Muscle layer of duodenum (tissue), 2 donors: Measurements from ENCODE around the gene INO80B.

Source experiments
- H3K27ac ChIP-seq: one replicate; pipeline ENCODE4 v1.7.0; 2013; ENCODE audit warnings: mild to moderate bottlenecking, low read length
- H3K27me3 ChIP-seq: one replicate; pipeline ENCODE4 v1.7.0; 2013; ENCODE audit warnings: low read depth, mild to moderate bottlenecking, control low read depth, low read length
- H3K36me3 ChIP-seq, 2 donors: one replicate each; pipeline ENCODE4 v1.7.0; 2013; ENCODE audit warnings: low read length in 2 of 2, control low read depth in 1 of 2, mild to moderate bottlenecking in 1 of 2; ENCODE audit not compliant: insufficient read depth in 2 of 2, control insufficient read depth in 1 of 2
- H3K4me1 ChIP-seq, 2 donors: one replicate each; pipeline ENCODE4 v1.7.0; 2013; ENCODE audit warnings: low read length in 2 of 2, mild to moderate bottlenecking in 2 of 2, control low read depth in 1 of 2, moderate library complexity in 1 of 2; ENCODE audit not compliant: insufficient read depth in 2 of 2, control insufficient read depth in 1 of 2
- H3K4me3 ChIP-seq, 2 donors: one replicate each; pipeline ENCODE4 v1.7.0; 2013; ENCODE audit warnings: low read length in 2 of 2, low read depth in 1 of 2, mild to moderate bottlenecking in 1 of 2
- H3K9me3 ChIP-seq, 2 donors: one replicate each; pipeline ENCODE4 v1.7.0; 2013; ENCODE audit warnings: low read length in 2 of 2, control low read depth in 1 of 2, mild to moderate bottlenecking in 1 of 2; ENCODE audit not compliant: control insufficient read depth in 1 of 2
- donor health status: healthy.

INO80B gene

DNA sequence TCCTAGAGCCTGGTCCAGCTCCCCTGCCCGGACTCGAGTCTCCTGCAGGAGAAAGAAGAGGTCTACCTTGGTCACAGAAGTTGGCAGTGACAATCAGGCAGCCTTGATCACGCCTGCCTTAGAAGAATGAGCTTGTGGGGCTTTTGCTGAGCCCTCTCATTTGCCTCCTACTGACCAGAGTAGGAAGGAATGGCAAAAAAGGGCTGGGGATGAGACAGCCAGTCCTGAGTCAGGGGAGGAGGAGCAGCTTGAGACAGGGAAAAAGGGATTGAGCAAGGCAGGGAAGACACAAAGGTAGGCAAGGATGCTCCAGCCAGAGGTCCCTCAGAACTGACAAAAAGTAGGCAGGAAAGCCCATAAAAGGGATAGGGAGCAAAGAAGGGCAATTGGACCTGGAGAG lies 27.3 kb upstream of the INO80B start:
- Histone ChIP-seq H3K4me3 (no peak overlapping the region), H3K36me3 (peaks cover 31 to 68% of the 10 kb centered on the region in 2 donors), H3K27me3 (no peaks in the 10 kb centered on the region), H3K4me1 (no peaks in the 10 kb centered on the region), H3K9me3 (no peaks in the 10 kb centered on the region), H3K27ac (no peak overlapping the region)

DNA sequence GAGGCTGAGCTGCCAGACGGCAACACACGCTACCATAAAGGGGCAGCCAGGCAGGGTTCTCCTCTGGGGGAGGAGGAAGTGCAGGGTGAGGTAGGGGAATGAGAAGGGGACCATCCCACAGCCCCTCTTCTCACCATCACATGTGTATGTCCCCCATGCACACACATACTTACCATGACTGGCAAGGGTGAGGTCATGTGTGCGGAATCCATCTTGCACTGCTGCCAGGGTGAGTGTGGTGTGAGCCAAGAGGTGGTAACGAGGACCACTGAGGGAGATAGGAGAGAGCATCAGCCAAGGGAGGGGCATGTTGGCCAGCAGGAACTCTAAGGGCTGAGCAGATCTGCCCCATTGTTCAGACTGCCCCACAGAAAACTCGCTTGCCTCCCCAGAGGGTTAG lies 26.2 kb upstream of the INO80B start:
- Histone ChIP-seq H3K27ac (no peak overlapping the region), H3K36me3 (peaks cover 31 to 70% of the 10 kb centered on the region in 2 donors)

DNA sequence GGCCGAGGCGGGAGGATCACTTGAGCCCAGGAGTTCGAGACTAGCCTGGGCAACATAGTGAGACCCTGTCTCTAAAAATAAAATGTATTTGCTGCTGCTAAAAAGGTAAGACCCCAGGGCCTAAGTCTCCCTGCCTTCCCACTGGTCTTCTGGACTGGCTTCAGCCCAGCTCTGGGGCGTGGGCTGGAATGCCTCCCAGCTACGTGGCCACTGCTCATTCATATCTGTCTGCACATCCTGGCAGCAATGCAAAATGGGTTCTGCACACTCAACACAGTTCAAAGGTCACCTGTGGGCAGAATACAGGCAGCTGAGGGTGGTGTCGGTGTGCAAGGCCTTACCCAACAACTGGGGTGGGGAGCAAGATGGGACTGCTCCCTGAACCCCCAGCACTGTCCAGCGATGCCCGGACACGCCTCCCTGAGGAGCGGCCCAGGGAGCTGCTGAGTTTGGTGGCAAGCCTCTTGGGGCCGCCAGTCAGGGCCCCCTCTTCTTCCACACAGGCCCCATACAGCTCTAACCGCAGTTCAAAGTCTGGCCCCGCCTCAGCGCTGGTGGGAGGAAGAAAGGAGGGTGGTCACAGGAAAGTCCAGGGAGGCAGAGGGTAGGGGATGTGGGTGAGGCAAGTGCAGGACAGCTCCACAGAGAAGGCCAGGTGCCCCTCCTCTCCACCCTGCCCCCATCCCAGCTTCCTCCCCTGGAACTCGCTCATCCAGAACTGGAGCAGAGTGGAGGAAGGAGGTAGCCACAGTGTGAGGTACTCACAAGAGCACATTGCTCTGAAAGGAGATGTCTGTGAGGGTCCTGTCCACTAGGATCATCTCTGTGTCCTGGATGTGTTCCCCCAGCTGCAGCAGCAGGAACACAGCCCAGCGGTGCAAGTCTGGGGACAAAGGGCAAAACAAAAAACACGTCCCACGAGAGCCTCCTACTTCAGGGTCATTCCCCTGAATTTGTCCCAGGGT lies 25.1 kb upstream of the INO80B start:
- no peak overlapping the region for H3K27ac ChIP-seq
- no peaks in the 10 kb centered on the region for H3K27me3 ChIP-seq
- no peaks in the 10 kb centered on the region for H3K9me3 ChIP-seq
- peaks cover 31 to 70% of the 10 kb centered on the region in 2 donors for H3K36me3 ChIP-seq
- H3K4me3 ChIP-seq = no peak overlapping the region
- no peaks in the 10 kb centered on the region for H3K4me1 ChIP-seq

More for the DNA sequence above, 26.2 kb upstream of the INO80B start:
- Histone ChIP-seq H3K4me1 (no peaks in the 10 kb centered on the region), H3K4me3 (no peak overlapping the region), H3K27me3 (no peaks in the 10 kb centered on the region), H3K9me3 (no peaks in the 10 kb centered on the region)

DNA sequence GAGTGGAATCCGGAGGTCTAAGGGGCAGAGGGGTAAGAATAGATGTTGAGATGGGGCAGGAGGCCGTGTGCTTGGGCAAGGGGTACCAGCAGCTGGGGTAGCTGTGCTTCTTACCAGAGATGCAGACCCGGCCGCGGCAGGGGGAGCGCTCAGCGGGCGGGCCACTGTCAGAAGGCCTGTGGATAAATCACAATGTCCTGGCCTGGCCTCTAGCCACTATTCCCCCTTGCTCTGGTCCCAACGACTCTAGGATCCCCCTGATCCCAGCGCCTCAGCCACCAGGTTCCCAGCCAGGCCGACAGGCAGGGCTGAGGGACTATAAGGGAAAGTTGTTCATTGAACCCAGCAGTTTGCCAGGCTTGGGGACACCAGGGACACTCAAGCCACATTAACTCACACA lies 24.4 kb upstream of the INO80B start:
- no peaks in the 10 kb centered on the region for H3K9me3 ChIP-seq
- no peaks in the 10 kb centered on the region for H3K4me1 ChIP-seq
- H3K27ac ChIP-seq = no peak overlapping the region
- H3K36me3 ChIP-seq = peaks cover 31 to 70% of the 10 kb centered on the region in 2 donors
- H3K27me3 ChIP-seq = no peaks in the 10 kb centered on the region
- no peak overlapping the region for H3K4me3 ChIP-seq

DNA sequence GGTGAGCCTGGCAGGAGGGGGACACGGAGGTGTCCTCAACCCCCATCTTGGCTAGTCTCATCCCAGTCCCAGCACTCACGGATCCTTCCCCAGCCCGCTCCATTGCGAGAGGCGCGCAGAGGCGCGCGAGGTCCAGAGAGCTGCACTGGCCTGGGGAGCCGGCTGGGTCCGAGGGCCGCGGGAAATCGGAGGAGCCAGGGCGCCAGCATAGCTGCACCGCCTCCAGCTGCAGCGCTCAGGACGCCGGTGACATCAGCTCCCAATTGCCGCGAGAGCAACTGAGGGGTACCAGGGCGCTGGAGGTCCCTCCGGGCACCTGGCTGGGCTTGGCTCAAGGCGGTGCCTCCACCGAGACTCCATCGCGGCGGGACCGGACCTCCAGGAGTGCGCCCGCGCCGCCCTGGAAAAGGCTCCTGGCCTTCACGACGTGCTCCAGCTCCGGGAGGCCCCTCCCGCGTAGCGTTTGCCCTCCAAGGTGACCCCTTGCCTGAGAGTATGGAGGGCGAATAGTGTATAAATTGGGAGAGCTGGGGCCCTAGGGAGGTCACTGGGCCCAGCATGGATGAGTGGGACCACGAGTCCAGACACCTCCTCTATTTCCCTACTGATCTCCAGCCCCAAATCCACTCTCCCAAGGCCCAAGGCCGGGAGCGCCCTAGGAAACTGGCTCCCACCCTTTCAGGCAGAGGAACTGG lies 18.6 kb upstream of the INO80B start:
- Histone ChIP-seq H3K4me3 (peak overlapping the region in 1 of 2 donors; percentile 11), H3K27ac (no peak overlapping the region), H3K36me3 (peaks cover 0 to 14% of the 10 kb centered on the region in 2 donors), H3K9me3 (no peaks in the 10 kb centered on the region), H3K27me3 (no peaks in the 10 kb centered on the region), H3K4me1 (peaks cover 11 to 44% of the 10 kb centered on the region in 2 donors)

DNA sequence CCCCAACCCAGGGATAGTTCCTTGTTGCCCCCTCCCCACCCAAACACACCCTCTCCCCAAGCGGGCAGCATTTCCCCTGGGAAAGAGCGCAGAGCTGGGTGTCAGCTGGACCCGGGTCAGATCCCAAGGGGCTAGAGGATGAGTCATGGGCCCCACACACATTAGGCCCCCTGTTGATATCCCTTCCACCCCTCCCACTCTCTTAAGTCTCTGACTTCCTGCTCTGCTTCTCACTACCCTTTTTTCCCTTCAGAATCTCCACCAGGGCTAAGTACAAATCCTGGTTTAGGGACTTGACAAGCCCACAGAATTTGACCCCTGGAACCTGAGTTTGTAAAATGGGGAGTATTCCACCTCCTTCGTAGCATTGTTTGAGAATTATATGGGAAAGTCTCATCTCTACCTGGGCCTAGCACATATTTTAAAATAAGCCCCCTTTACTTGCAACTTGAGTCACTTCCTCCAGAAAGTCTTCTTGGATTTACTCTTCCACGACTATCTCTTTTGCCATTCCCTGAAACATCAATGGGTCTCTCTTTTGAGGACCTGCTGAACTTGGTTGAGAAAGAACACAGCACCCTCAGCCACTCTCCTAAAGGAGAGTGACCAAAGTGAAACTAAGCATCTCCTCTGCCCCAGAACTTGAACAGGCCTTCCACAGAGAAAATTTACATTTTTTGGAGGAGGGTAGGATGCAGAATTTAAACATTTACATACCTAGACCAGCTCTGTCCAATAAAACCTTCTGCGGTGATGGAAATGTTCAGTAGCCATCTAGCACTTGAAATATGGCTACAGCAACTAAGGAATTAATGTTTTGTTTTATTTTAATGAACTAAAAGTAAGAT lies 17.8 kb upstream of the INO80B start:
- H3K4me1 ChIP-seq = peaks cover 11 to 46% of the 10 kb centered on the region in 2 donors
- H3K4me3 ChIP-seq = peak overlapping the region in 1 of 2 donors; percentile 11
- peaks cover 2% of the 10 kb centered on the region for H3K27me3 ChIP-seq
- no peak overlapping the region for H3K27ac ChIP-seq
- H3K36me3 ChIP-seq = peaks cover 0 to 6% of the 10 kb centered on the region in 2 donors
- H3K9me3 ChIP-seq = no peaks in the 10 kb centered on the region

DNA sequence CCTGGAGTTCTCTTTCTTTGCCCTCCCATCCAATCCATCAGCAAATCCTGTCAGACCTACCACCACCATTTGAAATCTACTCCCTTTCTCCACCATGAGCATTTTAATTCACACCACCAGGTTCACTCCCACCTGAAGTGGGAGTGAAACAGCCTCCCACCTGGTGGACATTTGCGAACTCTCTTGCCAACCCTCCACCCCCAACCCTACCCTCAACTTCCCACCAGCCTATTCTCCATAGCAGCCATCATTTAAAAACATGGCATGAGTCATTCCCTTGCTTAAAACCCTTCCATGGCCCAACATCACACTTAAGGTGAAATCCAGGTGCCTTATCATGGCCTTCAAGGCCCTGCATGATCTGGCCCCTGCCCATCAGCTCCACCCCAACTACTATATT lies 16.6 kb upstream of the INO80B start:
- Histone ChIP-seq H3K4me1 (peaks cover 11 to 46% of the 10 kb centered on the region in 2 donors), H3K4me3 (peak overlapping the region; percentile 69 to 70), H3K27ac (no peak overlapping the region), H3K9me3 (no peaks in the 10 kb centered on the region), H3K27me3 (peaks cover 7% of the 10 kb centered on the region), H3K36me3 (no peaks in the 10 kb centered on the region)

DNA sequence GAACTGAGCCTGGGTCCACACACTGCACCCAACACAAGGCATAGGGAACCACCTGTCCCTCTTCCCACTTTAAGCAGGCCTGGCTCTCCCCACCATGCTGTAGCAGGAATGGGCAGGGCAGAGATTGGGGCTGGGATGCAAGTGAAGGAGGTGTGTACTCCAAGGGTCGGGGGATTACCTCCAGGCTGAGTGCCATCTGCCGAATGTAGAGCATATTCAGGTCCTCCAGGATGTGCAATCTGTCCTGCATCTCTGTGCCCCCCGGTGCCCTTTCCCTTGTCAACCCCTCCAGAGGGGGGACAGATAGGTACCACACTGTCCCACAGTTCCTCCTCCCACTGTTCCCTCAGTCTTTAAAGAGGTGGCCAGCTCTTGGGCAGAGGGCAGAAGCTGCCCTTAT lies 15.5 kb upstream of the INO80B start:
- no peaks in the 10 kb centered on the region for H3K36me3 ChIP-seq
- peaks cover 11 to 46% of the 10 kb centered on the region in 2 donors for H3K4me1 ChIP-seq
- no peaks in the 10 kb centered on the region for H3K9me3 ChIP-seq
- peak overlapping the region; percentile 69 to 70 for H3K4me3 ChIP-seq
- peak overlapping the region; percentile 72 for H3K27ac ChIP-seq
- H3K27me3 ChIP-seq = peaks cover 7% of the 10 kb centered on the region

DNA sequence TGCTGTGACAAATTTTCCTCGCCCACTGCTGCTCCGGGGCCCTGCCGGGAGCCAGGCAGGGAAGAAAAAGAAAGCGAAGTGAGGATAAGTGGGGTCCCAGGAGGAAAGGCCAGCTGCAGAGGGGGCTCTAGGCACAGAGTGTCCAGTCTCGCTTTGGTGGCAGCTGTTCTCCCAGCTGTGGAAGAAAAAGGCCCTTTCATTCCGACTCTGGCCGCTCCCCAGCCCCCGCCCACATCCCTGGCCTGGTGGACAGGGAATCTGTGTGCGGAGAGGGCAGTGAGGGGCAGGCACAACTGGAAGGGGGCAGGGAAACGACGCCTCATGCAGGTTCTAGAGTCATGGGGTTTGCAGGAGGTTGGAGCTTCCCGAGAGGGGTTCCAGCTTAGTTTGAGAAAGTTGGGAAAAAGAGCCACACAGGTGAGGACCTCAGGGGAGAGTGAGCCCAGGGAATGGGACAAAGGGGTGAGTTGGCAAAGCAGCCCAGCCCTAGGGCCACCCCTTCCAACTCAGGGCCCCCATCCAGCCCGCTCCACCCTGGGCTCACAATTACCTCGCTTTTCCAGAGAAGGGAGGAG lies 15.0 kb upstream of the INO80B start:
- H3K36me3 ChIP-seq = no peaks in the 10 kb centered on the region
- no peaks in the 10 kb centered on the region for H3K9me3 ChIP-seq
- peaks cover 11 to 46% of the 10 kb centered on the region in 2 donors for H3K4me1 ChIP-seq
- peak overlapping the region; percentile 69 to 70 for H3K4me3 ChIP-seq
- H3K27ac ChIP-seq = peak overlapping the region; percentile 72
- H3K27me3 ChIP-seq = peaks cover 7% of the 10 kb centered on the region

DNA sequence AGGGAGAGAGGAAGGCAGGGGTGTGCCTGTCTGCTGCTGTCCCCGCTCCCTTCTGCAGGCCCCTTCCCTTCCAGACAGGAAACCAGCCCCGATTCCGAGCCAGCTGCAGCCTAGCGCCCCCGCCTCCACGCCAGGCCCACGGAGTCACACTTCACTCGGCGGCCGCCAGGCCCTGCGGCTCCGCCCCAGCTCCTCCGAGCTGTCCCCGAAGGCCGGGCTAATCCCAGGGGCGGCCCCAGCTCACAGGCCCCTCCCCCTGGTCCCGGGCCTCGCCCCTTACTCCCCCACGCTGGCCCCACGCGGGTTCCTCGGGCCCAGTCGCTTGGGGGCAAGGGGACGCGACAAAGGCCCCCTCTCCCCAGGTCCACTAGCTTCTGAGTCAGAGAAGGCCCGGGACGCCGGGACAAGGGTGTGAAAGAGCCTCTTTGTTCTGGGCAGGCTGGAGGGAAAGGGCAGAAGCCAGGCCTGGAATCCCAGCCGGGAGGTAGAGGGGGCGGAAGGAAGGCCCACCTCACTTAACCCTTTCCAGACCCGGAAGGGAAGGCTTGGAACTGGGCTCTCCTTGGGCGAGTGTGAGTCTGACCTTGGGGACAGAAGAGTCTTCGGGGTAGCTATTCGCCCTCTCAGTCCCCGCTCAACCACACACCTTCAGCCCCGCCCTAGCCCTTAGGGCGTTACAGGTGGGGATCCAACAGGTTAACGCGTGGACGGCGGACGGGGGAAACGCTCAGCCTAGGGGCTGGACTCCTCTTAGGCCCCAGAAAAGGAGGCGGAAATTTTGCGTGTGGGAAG lies 14.3 kb upstream of the INO80B start:
- peaks cover 11 to 46% of the 10 kb centered on the region in 2 donors for H3K4me1 ChIP-seq
- peak overlapping the region; percentile 69 to 70 for H3K4me3 ChIP-seq
- H3K36me3 ChIP-seq = no peaks in the 10 kb centered on the region
- H3K27ac ChIP-seq = peak overlapping the region; percentile 91
- H3K27me3 ChIP-seq = peaks cover 7% of the 10 kb centered on the region
- H3K9me3 ChIP-seq = no peaks in the 10 kb centered on the region
